Endothelial cell of umbilical vein (primary cell): ENCODE data around the gene PLD1.

Experiments used
- CTCF ChIP-seq, 2 donors: IDR thresholded peaks; 1 replicate in 1 of 2; 2 replicates in 1 of 2; pipeline ENCODE4 v1.5.1; 2011; ENCODE audit warnings: low read length in 2 of 2, mild to moderate bottlenecking in 2 of 2, moderate library complexity in 2 of 2, control low read depth in 1 of 2, inconsistent platforms in 1 of 2, low read depth in 1 of 2; ENCODE audit not compliant: insufficient read depth in 1 of 2; ENCODE audit errors: extremely low read depth in 1 of 2
- FOS ChIP-seq: IDR thresholded peaks from 2 replicates; pipeline ENCODE4 v1.6.1; 2011; ENCODE audit warnings: mild to moderate bottlenecking, low read length, moderate library complexity, borderline replicate concordance; ENCODE audit not compliant: insufficient read depth
- MAX ChIP-seq: IDR thresholded peaks from 2 replicates; pipeline ENCODE4 v1.6.1; 2011; ENCODE audit not compliant: insufficient read depth, insufficient read length
- POLR2A ChIP-seq: IDR thresholded peaks from 2 replicates; pipeline ENCODE4 v1.6.1; 2012; ENCODE audit warnings: low read depth, mild to moderate bottlenecking, control low read depth, low read length

GRCh38 chr3:171757361-171758034 is 52.8 kb downstream of the PLD1 start:
- TF ChIP-seq MAX (no peak), CTCF (IDR thresholded peaks at IDR 0.05; ENCODE audit: extremely low read depth in 1 of 2, insufficient read depth in 1 of 2, low read depth in 1 of 2, low read length in 2 of 2) (no peak), FOS (no peak), POLR2A (no peak)
